IMR-90 (cell line): ENCODE results near the gene OLFM3. TPM values are rescaled to one million over a fixed set of nuclear protein-coding genes. Genes with fewer than 3 reads are reported as not detected.

ENCODE experiments used
- ATAC-seq: fragments of 200-7000 bp; cut with Tn5 transposase; 2 replicates; pipeline ENCODE4 v1.9.1; 2020; ENCODE audit warnings: low read depth, mild to moderate bottlenecking, moderate library complexity
- BruUV-seq: library from RNA; stranded (reverse); fragments of 400-500 nt; replicated peaks from 2 replicates; lab custom pipeline; 2021; lab: Mats Ljungman, UMichigan
- CTCF ChIA-PET: fragments of 300-600 bp; formaldehyde crosslinking; extraction: SDS; loops from one replicate; lab custom pipeline; 2021; ENCODE audit warnings: antibody characterized with exemption; lab: Yijun Ruan, JAX
- POLR2A ChIA-PET: fragments of 300-600 bp; sonication (Branson Sonifier 250); formaldehyde crosslinking; loops from one replicate; lab custom pipeline; 2022; ENCODE audit warnings: antibody characterized with exemption; ENCODE audit not compliant: unreplicated experiment; lab: Charles Lee
- DNase-seq: peaks from one replicate; pipeline ENCODE4 v3.0.0; 2013
- H2AFZ ChIP-seq: replicated peaks from 2 replicates; pipeline ENCODE3; 2013; ENCODE audit warnings: low read length, mild to moderate bottlenecking; ENCODE audit not compliant: poor library complexity
- H2AK5ac ChIP-seq: 2 replicates; pipeline ENCODE4 v1.6.1; 2013; ENCODE audit warnings: low read depth, low read length, inconsistent platforms
- H2AK9ac ChIP-seq: replicated peaks from 2 replicates; pipeline ENCODE3; 2013; ENCODE audit warnings: mild to moderate bottlenecking, low read depth, low read length, moderate library complexity; ENCODE audit not compliant: poor library complexity
- H2BK120ac ChIP-seq: 2 replicates; pipeline ENCODE4 v1.6.1; 2013; ENCODE audit warnings: low read depth, low read length, inconsistent platforms
- H2BK15ac ChIP-seq: 3 replicates; pipeline ENCODE4 v1.6.1; 2013; ENCODE audit warnings: low read depth, low read length, inconsistent platforms
- H2BK20ac ChIP-seq: 2 replicates; pipeline ENCODE4 v1.6.1; 2013; ENCODE audit warnings: low read depth, mild to moderate bottlenecking, inconsistent platforms, low read length, moderate library complexity
- H2BK5ac ChIP-seq: 2 replicates; pipeline ENCODE4 v1.6.1; 2013; ENCODE audit warnings: mild to moderate bottlenecking, low read depth, low read length, inconsistent platforms; ENCODE audit not compliant: poor library complexity, severe bottlenecking
- H3K14ac ChIP-seq: replicated peaks from 2 replicates; pipeline ENCODE4 v1.6.1; 2013; ENCODE audit warnings: low read depth, low read length, inconsistent platforms
- H3K18ac ChIP-seq: 2 replicates; pipeline ENCODE4 v1.6.1; 2013; ENCODE audit warnings: low read depth, low read length, control low read depth
- H3K23ac ChIP-seq: 2 replicates; pipeline ENCODE4 v1.6.1; 2013; ENCODE audit warnings: low read depth, low read length, inconsistent platforms
- H3K27ac ChIP-seq: 2 replicates; pipeline ENCODE4 v1.5.1; 2013; ENCODE audit warnings: mild to moderate bottlenecking, control low read depth, low read length; ENCODE audit not compliant: insufficient read depth
- H3K27me3 ChIP-seq: 2 replicates; pipeline ENCODE4 v1.6.1; 2013; ENCODE audit warnings: low read length; ENCODE audit not compliant: control insufficient read depth, insufficient read depth
- H3K36me3 ChIP-seq: 2 replicates; pipeline ENCODE4 v1.6.1; 2013; ENCODE audit warnings: low read length, mixed read lengths; ENCODE audit not compliant: control insufficient read depth, insufficient read depth
- H3K4ac ChIP-seq: 2 replicates; pipeline ENCODE4 v1.6.1; 2013; ENCODE audit warnings: low read depth, low read length, inconsistent platforms
- H3K4me1 ChIP-seq: 2 replicates; pipeline ENCODE4 v1.6.1; 2013; ENCODE audit warnings: low read length, mixed read lengths; ENCODE audit not compliant: control insufficient read depth, insufficient read depth
- H3K4me2 ChIP-seq: 2 replicates; pipeline ENCODE4 v1.6.1; 2013; ENCODE audit warnings: low read depth, mild to moderate bottlenecking, control low read depth, low read length, moderate library complexity
- H3K4me3 ChIP-seq: 2 replicates; pipeline ENCODE4 v1.5.1; 2013; ENCODE audit warnings: low read depth, mild to moderate bottlenecking, control low read depth, low read length, moderate library complexity; ENCODE audit not compliant: insufficient read depth
- H3K56ac ChIP-seq: 2 replicates; pipeline ENCODE4 v1.6.1; 2013; ENCODE audit warnings: low read length, inconsistent platforms; ENCODE audit not compliant: insufficient read depth; ENCODE audit errors: extremely low read depth
- H3K79me1 ChIP-seq, 2 experiments: 2 replicates each; pipeline ENCODE4 v1.6.1; 2013; ENCODE audit warnings: low read length in 2 of 2, inconsistent platforms in 1 of 2, low read depth in 1 of 2
- H3K9ac ChIP-seq: 2 replicates; pipeline ENCODE4 v1.6.1; 2013; ENCODE audit warnings: low read depth, low read length, control low read depth
- H3K9me1 ChIP-seq: 2 replicates; pipeline ENCODE4 v1.6.1; 2013; ENCODE audit warnings: low read length, inconsistent platforms; ENCODE audit not compliant: insufficient read depth
- H3K9me3 ChIP-seq: 2 replicates; pipeline ENCODE4 v1.6.1; 2013; ENCODE audit warnings: low read length; ENCODE audit not compliant: control insufficient read depth, insufficient read depth
- H4K20me1 ChIP-seq: 2 replicates; pipeline ENCODE4 v1.6.1; 2013; ENCODE audit warnings: low read length, inconsistent platforms; ENCODE audit not compliant: insufficient read depth
- H4K5ac ChIP-seq: 2 replicates; pipeline ENCODE4 v1.6.1; 2013; ENCODE audit warnings: mild to moderate bottlenecking, low read depth, low read length, control low read depth
- H4K8ac ChIP-seq, 2 experiments: 2 replicates each; pipeline ENCODE4 v1.6.1; 2013; ENCODE audit warnings: low read depth in 2 of 2, low read length in 2 of 2, control low read depth in 1 of 2, inconsistent platforms in 1 of 2
- H4K91ac ChIP-seq: 2 replicates; pipeline ENCODE4 v1.6.1; 2013; ENCODE audit warnings: low read depth, low read length, inconsistent platforms; ENCODE audit not compliant: insufficient read depth
- BHLHE40 ChIP-seq: fragments of 150-350 bp; IDR thresholded peaks from 2 replicates; pipeline ENCODE4 v1.6.1; 2016; ENCODE audit warnings: mild to moderate bottlenecking, low read depth, low read length
- CEBPB ChIP-seq: IDR thresholded peaks from 2 replicates; pipeline ENCODE4 v1.6.1; 2012; ENCODE audit warnings: low read depth, low read length, improper control_type of control experiment
- CHD1 ChIP-seq: IDR thresholded peaks from 2 replicates; pipeline ENCODE4 v1.6.1; 2012; ENCODE audit warnings: low read depth, low read length, improper control_type of control experiment
- ELK1 ChIP-seq: fragments of 150-350 bp; IDR thresholded peaks from 2 replicates; pipeline ENCODE4 v1.6.1; 2016; ENCODE audit warnings: low read depth, mild to moderate bottlenecking, low read length, moderate library complexity, borderline replicate concordance
- FOS ChIP-seq: fragments of 150-350 bp; IDR thresholded peaks from 2 replicates; pipeline ENCODE4 v1.6.1; 2016; ENCODE audit warnings: low read depth, low read length
- MAFK ChIP-seq: IDR thresholded peaks from 2 replicates; pipeline ENCODE4 v1.6.1; 2012; ENCODE audit warnings: low read depth, low read length, improper control_type of control experiment
- MAZ ChIP-seq: IDR thresholded peaks from 2 replicates; pipeline ENCODE4 v1.6.1; 2012; ENCODE audit warnings: low read depth, mild to moderate bottlenecking, low read length, improper control_type of control experiment, moderate library complexity, borderline replicate concordance
- MXI1 ChIP-seq: IDR thresholded peaks from 2 replicates; pipeline ENCODE4 v1.6.1; 2012; ENCODE audit warnings: low read depth, mild to moderate bottlenecking, low read length, moderate library complexity, borderline replicate concordance
- NFE2L2 ChIP-seq: fragments of 150-350 bp; IDR thresholded peaks from 2 replicates; pipeline ENCODE4 v1.6.1; 2016; ENCODE audit warnings: low read depth, mild to moderate bottlenecking, low read length
- POLR2A ChIP-seq: IDR thresholded peaks from 2 replicates; pipeline ENCODE4 v1.6.1; 2012; ENCODE audit warnings: mild to moderate bottlenecking, low read depth, low read length
- RAD21 ChIP-seq: IDR thresholded peaks from 2 replicates; pipeline ENCODE4 v1.6.1; 2012; ENCODE audit warnings: low read length, improper control_type of control experiment
- RCOR1 ChIP-seq: IDR thresholded peaks from 2 replicates; pipeline ENCODE4 v1.6.1; 2012; ENCODE audit warnings: mild to moderate bottlenecking, low read length, improper control_type of control experiment; ENCODE audit not compliant: insufficient replicate concordance
- RFX5 ChIP-seq: IDR thresholded peaks from 2 replicates; pipeline ENCODE4 v1.8.0; 2012; ENCODE audit warnings: low read depth, mild to moderate bottlenecking, low read length, moderate library complexity
- SMC3 ChIP-seq: fragments of 150-350 bp; IDR thresholded peaks from 2 replicates; pipeline ENCODE4 v1.6.1; 2016; ENCODE audit warnings: low read depth, mild to moderate bottlenecking, antibody characterized with exemption, low read length, moderate library complexity
- WGBS, 2 experiments: methylation state at CpG; one replicate each; pipeline versions ENCODE4 v1.1.5 to v1.1.7; 2013; ENCODE audit warnings: missing lambda C conversion rate in 2 of 2; ENCODE audit not compliant: insufficient read length in 1 of 2; ENCODE audit errors: extremely low coverage in 2 of 2; 5-methylcytosine and 5-hydroxymethylcytosine counted together
- dilution Hi-C: fragments of 300-500 bp; cut with HindIII; formaldehyde crosslinking; loops from one replicate; pipeline ENCODE4 v1.14.3; 2018; ENCODE audit warnings: low sequenced_read_pairs; ENCODE audit not compliant: unreplicated experiment
- in situ Hi-C: fragments of 300-500 bp; cut with MboI; formaldehyde crosslinking; loops from 3 replicates; pipeline ENCODE4 v1.14.3; 2019; ENCODE audit warnings: low sequenced_read_pairs, inconsistent platforms, mixed read lengths
- intact Hi-C: fragments of 100-400 bp; cut with micrococcal nuclease; formaldehyde crosslinking; loops from 2 replicates; pipeline ENCODE4 v1.10.0; 2022
- polyA plus RNA-seq, 3 experiments: library from polyadenylated mRNA; depleted of rRNA; stranded (reverse); fragments of >200 nt; gene quantifications; 2 replicates each; pipeline ENCODE4 v1.2.3, GENCODE V29; 2012; ENCODE audit warnings: low replicate concordance in 1 of 3
- total RNA-seq: library from RNA; depleted of rRNA; stranded (reverse); fragments of >200 nt; gene quantifications from 2 replicates; pipeline ENCODE4 v1.2.3, GENCODE V29; 2012
- TF ChIP-seq, protein P1 (sequence below): fragments of 150-350 bp; IDR thresholded peaks from 2 replicates; pipeline ENCODE4 v1.6.1; 2017; ENCODE audit warnings: mild to moderate bottlenecking, antibody characterized with exemption, low read length, low read depth
- TF ChIP-seq, protein P2 (sequence below): conservative IDR thresholded peaks from 2 replicates; pipeline ENCODE4 v1.5.1; 2012; ENCODE audit warnings: mild to moderate bottlenecking, low read depth, low read length, improper control_type of control experiment

The OLFM3 gene
- total and polyA plus RNA-seq, 2 of the 4 experiments (the other 2 are of a cell fraction) = not detected

- BruUV-seq = no TSS peak
These were observed 36.6 kb downstream of the OLFM3 start for GRCh38 chr1:101960142-101960541.

More at GRCh38 chr1:101960142-101960541, 36.6 kb downstream of the OLFM3 start:
- POLR2A ChIA-PET = no interaction called here
- Histone ChIP-seq H3K14ac (no peak overlapping the region), H3K9me1 (no peaks in the 10 kb centered on the region), H4K20me1 (no peaks in the 10 kb centered on the region), H3K9me3 (no peaks in the 10 kb centered on the region), H2AK5ac (no peak overlapping the region), H2BK5ac (no peak overlapping the region), H2AK9ac (no peak overlapping the region), H2AFZ (no peak overlapping the region), H3K4ac (no peak overlapping the region), H3K4me3 (no peak overlapping the region), H3K23ac (no peak overlapping the region), H3K27ac (no peak overlapping the region), H2BK15ac (no peak overlapping the region), H3K36me3 (no peaks in the 10 kb centered on the region), H3K9ac (no peak overlapping the region), H3K56ac (no peak overlapping the region), H2BK20ac (no peak overlapping the region), H3K79me1 (no peaks in the 10 kb centered on the region), H3K18ac (no peak overlapping the region), H4K5ac (no peak overlapping the region), H3K4me1 (no peaks in the 10 kb centered on the region), H2BK120ac (no peak overlapping the region), H4K91ac (no peak overlapping the region), H3K27me3 (no peaks in the 10 kb centered on the region), H4K8ac (no peak overlapping the region), H3K4me2 (no peak overlapping the region)
- in situ Hi-C loops (no loop called here), intact Hi-C loops (no loop called here), dilution Hi-C loops (no loop called here)
- no peak for DNase-seq
- WGBS, 2 experiments = no CpG with 5 or more reads among the region's 2 CpGs
- TF ChIP-seq FOS (no peak), BHLHE40 (no peak), NFE2L2 (no peak), MXI1 (no peak), MAFK (no peak), MAZ (no peak), POLR2A (no peak), SMC3 (no peak), CEBPB (no peak), RCOR1 (no peak), RAD21 (no peak), CHD1 (no peak), ELK1 (no peak), RFX5 (no peak)
- TF ChIP-seq, protein P1, sequence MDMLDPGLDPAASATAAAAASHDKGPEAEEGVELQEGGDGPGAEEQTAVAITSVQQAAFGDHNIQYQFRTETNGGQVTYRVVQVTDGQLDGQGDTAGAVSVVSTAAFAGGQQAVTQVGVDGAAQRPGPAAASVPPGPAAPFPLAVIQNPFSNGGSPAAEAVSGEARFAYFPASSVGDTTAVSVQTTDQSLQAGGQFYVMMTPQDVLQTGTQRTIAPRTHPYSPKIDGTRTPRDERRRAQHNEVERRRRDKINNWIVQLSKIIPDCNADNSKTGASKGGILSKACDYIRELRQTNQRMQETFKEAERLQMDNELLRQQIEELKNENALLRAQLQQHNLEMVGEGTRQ = no peak
- TF ChIP-seq, protein P2, sequence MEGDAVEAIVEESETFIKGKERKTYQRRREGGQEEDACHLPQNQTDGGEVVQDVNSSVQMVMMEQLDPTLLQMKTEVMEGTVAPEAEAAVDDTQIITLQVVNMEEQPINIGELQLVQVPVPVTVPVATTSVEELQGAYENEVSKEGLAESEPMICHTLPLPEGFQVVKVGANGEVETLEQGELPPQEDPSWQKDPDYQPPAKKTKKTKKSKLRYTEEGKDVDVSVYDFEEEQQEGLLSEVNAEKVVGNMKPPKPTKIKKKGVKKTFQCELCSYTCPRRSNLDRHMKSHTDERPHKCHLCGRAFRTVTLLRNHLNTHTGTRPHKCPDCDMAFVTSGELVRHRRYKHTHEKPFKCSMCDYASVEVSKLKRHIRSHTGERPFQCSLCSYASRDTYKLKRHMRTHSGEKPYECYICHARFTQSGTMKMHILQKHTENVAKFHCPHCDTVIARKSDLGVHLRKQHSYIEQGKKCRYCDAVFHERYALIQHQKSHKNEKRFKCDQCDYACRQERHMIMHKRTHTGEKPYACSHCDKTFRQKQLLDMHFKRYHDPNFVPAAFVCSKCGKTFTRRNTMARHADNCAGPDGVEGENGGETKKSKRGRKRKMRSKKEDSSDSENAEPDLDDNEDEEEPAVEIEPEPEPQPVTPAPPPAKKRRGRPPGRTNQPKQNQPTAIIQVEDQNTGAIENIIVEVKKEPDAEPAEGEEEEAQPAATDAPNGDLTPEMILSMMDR = no peak
- CTCF ChIA-PET = no interaction called here
- no peak for ATAC-seq
